H9 (cell line): ENCODE data around the gene MIER2. TPM values are rescaled to one million over a fixed set of nuclear protein-coding genes. Genes with fewer than 3 reads are reported as not detected.

Experiments used
- DNase-seq: peaks from one replicate; pipeline ENCODE4 v3.0.0-alpha.2; 2017
- H2AFZ ChIP-seq: one replicate; pipeline ENCODE4 v1.6.1; 2013; ENCODE audit warnings: mild to moderate bottlenecking, low read length, control low read depth, moderate library complexity
- H2AK5ac ChIP-seq: 2 replicates; pipeline ENCODE4 v1.6.1; 2013; ENCODE audit warnings: low read length, control low read depth, mixed read lengths; ENCODE audit not compliant: insufficient read length
- H2BK120ac ChIP-seq: one replicate; pipeline ENCODE4 v1.6.1; 2013; ENCODE audit warnings: low read depth, mild to moderate bottlenecking, low read length, control low read depth, inconsistent platforms; ENCODE audit not compliant: poor library complexity, severe bottlenecking
- H2BK12ac ChIP-seq: 2 replicates; pipeline ENCODE4 v1.6.1; 2013; ENCODE audit warnings: low read length, control low read depth, mixed read lengths, low read depth; ENCODE audit not compliant: insufficient read length
- H2BK15ac ChIP-seq: 2 replicates; pipeline ENCODE4 v1.6.1; 2013; ENCODE audit warnings: low read depth, low read length, control low read depth
- H2BK20ac ChIP-seq: one replicate; pipeline ENCODE4 v1.6.1; 2013; ENCODE audit warnings: low read depth, mild to moderate bottlenecking, low read length, control low read depth, inconsistent platforms; ENCODE audit not compliant: poor library complexity, severe bottlenecking
- H2BK5ac ChIP-seq: 2 replicates; pipeline ENCODE4 v1.6.1; 2013; ENCODE audit warnings: low read length, control low read depth, mixed read lengths; ENCODE audit not compliant: insufficient read length
- H3K14ac ChIP-seq: 2 replicates; pipeline ENCODE4 v1.6.1; 2013; ENCODE audit warnings: low read length, control low read depth; ENCODE audit not compliant: insufficient read depth
- H3K18ac ChIP-seq: 2 replicates; pipeline ENCODE4 v1.6.1; 2013; ENCODE audit warnings: low read depth, mild to moderate bottlenecking, mixed read lengths, low read length, control low read depth; ENCODE audit not compliant: insufficient read length
- H3K23ac ChIP-seq: 2 replicates; pipeline ENCODE4 v1.6.1; 2013; ENCODE audit warnings: low read length, control low read depth, mixed read lengths, low read depth; ENCODE audit not compliant: insufficient read length
- H3K23me2 ChIP-seq: 2 replicates; pipeline ENCODE4 v1.6.1; 2013; ENCODE audit warnings: low read depth, mild to moderate bottlenecking, mixed read lengths, low read length, control low read depth; ENCODE audit not compliant: insufficient read length, poor library complexity, severe bottlenecking
- H3K27ac ChIP-seq: 2 replicates; pipeline ENCODE4 v1.5.1; 2013; ENCODE audit warnings: low read length, control low read depth, mixed read lengths, low read depth; ENCODE audit not compliant: insufficient read length
- H3K27me3 ChIP-seq: 2 replicates; pipeline ENCODE4 v1.6.1; 2013; ENCODE audit warnings: low read length, control low read depth, inconsistent platforms; ENCODE audit not compliant: insufficient read depth
- H3K4ac ChIP-seq: 2 replicates; pipeline ENCODE4 v1.6.1; 2013; ENCODE audit warnings: low read depth, mild to moderate bottlenecking, control low read depth, inconsistent platforms, low read length, moderate library complexity
- H3K4me1 ChIP-seq: 2 replicates; pipeline ENCODE4 v1.6.1; 2013; ENCODE audit warnings: low read length, control low read depth, inconsistent platforms; ENCODE audit not compliant: insufficient read depth
- H3K4me2 ChIP-seq: 2 replicates; pipeline ENCODE4 v1.6.1; 2013; ENCODE audit warnings: low read length, control low read depth, mixed read lengths; ENCODE audit not compliant: insufficient read length, insufficient read depth
- H3K56ac ChIP-seq: 2 replicates; pipeline ENCODE4 v1.6.1; 2013; ENCODE audit warnings: low read depth, mild to moderate bottlenecking, mixed read lengths, low read length, control low read depth; ENCODE audit not compliant: insufficient read length
- H3K79me1 ChIP-seq: 2 replicates; pipeline ENCODE4 v1.6.1; 2013; ENCODE audit warnings: low read depth, mild to moderate bottlenecking, moderate library complexity, low read length, control low read depth, inconsistent platforms; ENCODE audit not compliant: insufficient read depth, poor library complexity, severe bottlenecking
- H3K79me2 ChIP-seq: 2 replicates; pipeline ENCODE4 v1.6.1; 2013; ENCODE audit warnings: low read length, control low read depth, inconsistent platforms; ENCODE audit not compliant: insufficient read depth
- H3K9ac ChIP-seq: 2 replicates; pipeline ENCODE4 v1.6.1; 2013; ENCODE audit warnings: low read length, control low read depth, mixed read lengths; ENCODE audit not compliant: insufficient read length; ENCODE audit errors: extremely low read depth
- H3K9me3 ChIP-seq: one replicate; pipeline ENCODE4 v1.6.1; 2013; ENCODE audit warnings: low read depth, low read length, inconsistent platforms; ENCODE audit not compliant: control insufficient read depth
- H3T11ph ChIP-seq: one replicate; pipeline ENCODE4 v1.6.1; 2013; ENCODE audit warnings: mild to moderate bottlenecking, low read length, control low read depth, inconsistent platforms
- H4K20me1 ChIP-seq: one replicate; pipeline ENCODE4 v1.6.1; 2013; ENCODE audit not compliant: control insufficient read depth, insufficient read length, insufficient read depth
- H4K5ac ChIP-seq: 2 replicates; pipeline ENCODE4 v1.6.1; 2013; ENCODE audit warnings: low read depth, mild to moderate bottlenecking, mixed read lengths, low read length, control low read depth; ENCODE audit not compliant: insufficient read length
- H4K8ac ChIP-seq: replicated peaks from 2 replicates; pipeline ENCODE4 v1.6.1; 2013; ENCODE audit warnings: low read length, control low read depth, mixed read lengths, low read depth; ENCODE audit not compliant: insufficient read length
- H4K91ac ChIP-seq: 2 replicates; pipeline ENCODE4 v1.6.1; 2013; ENCODE audit warnings: low read depth, mild to moderate bottlenecking, moderate library complexity, mixed read lengths, low read length, control low read depth; ENCODE audit not compliant: insufficient read length
- H3K27ac Mint-ChIP-seq, 3 experiments: 2 replicates in 2 of 3; 3 replicates in 1 of 3; pipeline ENCODE4 v1.8.0; 2020 to 2021; ENCODE audit warnings: mixed read lengths in 3 of 3, mild to moderate bottlenecking in 1 of 3, moderate library complexity in 1 of 3
- H3K27me3 Mint-ChIP-seq: 2 replicates; pipeline ENCODE4 v1.8.0; 2021; ENCODE audit warnings: low read depth, mild to moderate bottlenecking, moderate library complexity, mixed read lengths
- H3K36me3 Mint-ChIP-seq, 3 experiments: 2 replicates in 2 of 3; 3 replicates in 1 of 3; pipeline ENCODE4 v1.8.0; 2020 to 2021; ENCODE audit warnings: low read depth in 3 of 3, mixed read lengths in 3 of 3; ENCODE audit not compliant: insufficient read depth in 1 of 3
- H3K4me1 Mint-ChIP-seq, 2 experiments: 2 replicates each; pipeline ENCODE4 v1.8.0; 2020; ENCODE audit warnings: mixed read lengths in 2 of 2
- H3K4me3 Mint-ChIP-seq, 2 experiments: 2 replicates in 1 of 2; 3 replicates in 1 of 2; pipeline ENCODE4 v1.8.0; 2020 to 2021; ENCODE audit warnings: mild to moderate bottlenecking in 2 of 2, mixed read lengths in 2 of 2, moderate library complexity in 1 of 2
- H3K9me3 Mint-ChIP-seq, 2 experiments: 2 replicates in 1 of 2; 3 replicates in 1 of 2; pipeline ENCODE4 v1.8.0; 2020; ENCODE audit warnings: mild to moderate bottlenecking in 2 of 2, mixed read lengths in 2 of 2, moderate library complexity in 1 of 2
- WGBS: extraction: QIAGEN DNeasy Blood & Tissue Kit; methylation state at CpG from one replicate; pipeline ENCODE4 v1.1.7; 2013; ENCODE audit warnings: missing lambda C conversion rate, low lambda C conversion rate, mixed read lengths; ENCODE audit not compliant: insufficient read length; ENCODE audit errors: extremely low coverage; 5-methylcytosine and 5-hydroxymethylcytosine counted together
- total RNA-seq: library from RNA; stranded (reverse); gene quantifications from 2 replicates; pipeline ENCODE4 v1.2.1, GENCODE V29; 2021
- TF ChIP-seq, protein P1 (sequence below): fragments of 200-600 bp; sonication (generic); conservative IDR thresholded peaks from 3 replicates; pipeline ENCODE4 v1.8.0; 2021; ENCODE audit warnings: antibody characterized with exemption, mild to moderate bottlenecking

MIER2 gene
- total RNA-seq, 1 experiment from 2014 or later = 60.5 TPM

DNA sequence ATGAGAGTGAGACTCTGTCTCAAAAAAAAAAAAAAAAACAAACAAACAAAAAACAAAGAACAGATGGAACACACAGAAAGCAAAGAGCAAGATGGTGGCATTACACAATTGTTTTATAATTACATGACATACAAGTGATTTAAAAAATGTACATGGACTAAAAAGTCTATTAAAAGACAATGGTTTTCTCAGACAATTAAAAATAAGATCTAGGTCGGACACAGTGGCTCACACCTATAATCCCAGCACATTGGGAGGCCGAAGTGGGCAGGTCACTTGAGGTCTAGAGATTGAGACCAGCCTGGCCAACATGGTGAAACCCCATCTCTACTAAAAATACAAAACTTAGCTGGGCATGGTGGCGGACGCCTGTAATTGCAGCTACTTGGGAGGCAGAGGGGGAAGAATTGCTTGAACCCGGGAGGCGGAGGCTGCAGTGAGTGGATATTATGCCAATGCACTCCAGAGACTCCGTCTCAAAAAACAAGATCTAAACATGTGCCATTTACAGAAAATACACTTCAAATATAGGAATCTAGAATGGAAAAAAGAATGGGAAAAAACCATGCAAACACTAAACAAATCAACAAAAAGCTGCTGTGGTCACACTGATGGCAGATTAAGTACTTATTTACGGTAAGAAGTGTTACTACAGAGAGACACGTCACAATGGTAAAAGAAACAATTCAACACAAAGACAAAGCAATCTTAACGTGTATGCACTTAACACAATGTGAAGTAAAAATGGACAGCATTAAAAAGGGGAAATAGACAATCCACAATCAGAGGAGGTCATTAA is 26.7 kb downstream of the MIER2 start:
- Histone ChIP-seq H3K79me2 (no peaks in the 10 kb centered on the region; the same call in 1 of the 2 replicates), H3K18ac (no peak overlapping the region), H3K4me2 (no peak overlapping the region), H2BK12ac (no peak overlapping the region), H2BK5ac (no peak overlapping the region), H3K9me3 (peaks cover 6% of the 10 kb centered on the region), H4K91ac (no peak overlapping the region), H3K23ac (no peak overlapping the region), H4K8ac (no peak overlapping the region), H2BK15ac (no peak overlapping the region), H3K27me3 (no peaks in the 10 kb centered on the region), H3K56ac (no peak overlapping the region), H3K79me1 (no peaks in the 10 kb centered on the region), H3T11ph (no peak overlapping the region), H3K4me1 (no peaks in the 10 kb centered on the region), H2AK5ac (no peak overlapping the region), H3K14ac (no peak overlapping the region), H3K9ac (no peak overlapping the region), H4K5ac (no peak overlapping the region), H3K4ac (no peak overlapping the region), H2AFZ (no peak overlapping the region), H3K23me2 (no peaks in the 10 kb centered on the region), H3K27ac (no peak overlapping the region), H4K20me1 (no peaks in the 10 kb centered on the region), H2BK120ac (no peak overlapping the region), H2BK20ac (no peak overlapping the region)
- H3K9me3 Mint-ChIP-seq = peaks cover 13 to 18% of the 10 kb centered on the region in 2 experiments
- no peak overlapping the region; a peak in 1 of 5 replicates for H3K4me3 Mint-ChIP-seq
- TF ChIP-seq, protein P1, sequence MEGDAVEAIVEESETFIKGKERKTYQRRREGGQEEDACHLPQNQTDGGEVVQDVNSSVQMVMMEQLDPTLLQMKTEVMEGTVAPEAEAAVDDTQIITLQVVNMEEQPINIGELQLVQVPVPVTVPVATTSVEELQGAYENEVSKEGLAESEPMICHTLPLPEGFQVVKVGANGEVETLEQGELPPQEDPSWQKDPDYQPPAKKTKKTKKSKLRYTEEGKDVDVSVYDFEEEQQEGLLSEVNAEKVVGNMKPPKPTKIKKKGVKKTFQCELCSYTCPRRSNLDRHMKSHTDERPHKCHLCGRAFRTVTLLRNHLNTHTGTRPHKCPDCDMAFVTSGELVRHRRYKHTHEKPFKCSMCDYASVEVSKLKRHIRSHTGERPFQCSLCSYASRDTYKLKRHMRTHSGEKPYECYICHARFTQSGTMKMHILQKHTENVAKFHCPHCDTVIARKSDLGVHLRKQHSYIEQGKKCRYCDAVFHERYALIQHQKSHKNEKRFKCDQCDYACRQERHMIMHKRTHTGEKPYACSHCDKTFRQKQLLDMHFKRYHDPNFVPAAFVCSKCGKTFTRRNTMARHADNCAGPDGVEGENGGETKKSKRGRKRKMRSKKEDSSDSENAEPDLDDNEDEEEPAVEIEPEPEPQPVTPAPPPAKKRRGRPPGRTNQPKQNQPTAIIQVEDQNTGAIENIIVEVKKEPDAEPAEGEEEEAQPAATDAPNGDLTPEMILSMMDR = peak; percentile 33; the same call in 1 of the 3 replicates
- H3K27me3 Mint-ChIP-seq = no peaks in the 10 kb centered on the region
- H3K4me1 Mint-ChIP-seq = no peaks in the 10 kb centered on the region
- WGBS = no CpG with 5 or more reads among the region's 10 CpGs
- DNase-seq = no peak
- no peak overlapping the region for H3K27ac Mint-ChIP-seq
- H3K36me3 Mint-ChIP-seq = peaks cover 47 to 75% (median 57%) of the 10 kb centered on the region in 3 experiments
